Measurements from ENCODE around the gene MICAL2. TPM values are rescaled to one million over a fixed set of nuclear protein-coding genes. Genes with fewer than 3 reads are reported as not detected.

The MICAL2 gene
- total and polyA plus RNA-seq, 2 donors: 17.3 to 26.8 TPM

GRCh38 chr11:12224537-12224893 is 114.1 kb downstream of the MICAL2 start:
- Histone ChIP-seq H3K4me1 (ENCODE audit: control insufficient read depth in 2 of 2, insufficient read depth in 2 of 2, low read length in 2 of 2) (peaks cover 21 to 29% of the 10 kb centered on the region in 2 donors), H3K27ac (ENCODE audit: low read depth in 1 of 2, low read length in 1 of 2) (peak overlapping the region; percentile 84 to 91), H3K4me3 (ENCODE audit: low read length in 2 of 2) (no peak overlapping the region), H3K9me3 (ENCODE audit: control insufficient read depth in 2 of 2, insufficient read depth in 1 of 2, low read length in 1 of 2) (peaks cover 0 to 2% of the 10 kb centered on the region in 2 donors), H3K36me3 (ENCODE audit: control insufficient read depth in 2 of 2, insufficient read depth in 2 of 2, low read length in 1 of 2) (peaks cover 35 to 41% of the 10 kb centered on the region in 2 donors), H3K27me3 (ENCODE audit: control insufficient read depth in 2 of 2, insufficient read depth in 1 of 2, low read length in 1 of 2) (no peaks in the 10 kb centered on the region)
- DNase-seq (ENCODE audit: low read depth in 6 of 9, low spot score in 9 of 9): peak in 7 of 9 donors; percentile 40 to 88 (median 65)
- 5% methylated on average over 12 of the region's 12 CpGs for WGBS

- Histone ChIP-seq H3K36me3 (ENCODE audit: control insufficient read depth in 2 of 2, insufficient read depth in 2 of 2, low read length in 1 of 2) (peaks cover 41 to 42% of the 10 kb centered on the region in 2 donors), H3K4me1 (ENCODE audit: control insufficient read depth in 2 of 2, insufficient read depth in 2 of 2, low read length in 2 of 2) (peaks cover 21 to 29% of the 10 kb centered on the region in 2 donors), H3K4me3 (ENCODE audit: low read length in 2 of 2) (no peak overlapping the region), H3K27me3 (ENCODE audit: control insufficient read depth in 2 of 2, insufficient read depth in 1 of 2, low read length in 1 of 2) (no peaks in the 10 kb centered on the region), H3K9me3 (ENCODE audit: control insufficient read depth in 2 of 2, insufficient read depth in 1 of 2, low read length in 1 of 2) (peaks cover 0 to 2% of the 10 kb centered on the region in 2 donors), H3K27ac (ENCODE audit: low read depth in 1 of 2, low read length in 1 of 2) (peak overlapping the region; percentile 70 to 84)
- 92% methylated on average over 8 of the region's 8 CpGs for WGBS
- DNase-seq (ENCODE audit: low read depth in 6 of 9, low spot score in 9 of 9): no peak
These were observed 114.8 kb downstream of the MICAL2 start for GRCh38 chr11:12225046-12225739.

- H3K27ac ChIP-seq (ENCODE audit: low read depth in 1 of 2, low read length in 1 of 2): no peak overlapping the region
- no peak overlapping the region for H3K4me3 ChIP-seq (ENCODE audit: low read length in 2 of 2)
- DNase-seq (ENCODE audit: low read depth in 6 of 9, low spot score in 9 of 9): no peak
- no peaks in the 10 kb centered on the region for H3K27me3 ChIP-seq (ENCODE audit: control insufficient read depth in 2 of 2, insufficient read depth in 1 of 2, low read length in 1 of 2)
- H3K4me1 ChIP-seq (ENCODE audit: control insufficient read depth in 2 of 2, insufficient read depth in 2 of 2, low read length in 2 of 2): peaks cover 21 to 29% of the 10 kb centered on the region in 2 donors
- 95% methylated on average over 8 of the region's 8 CpGs for WGBS
- H3K36me3 ChIP-seq (ENCODE audit: control insufficient read depth in 2 of 2, insufficient read depth in 2 of 2, low read length in 1 of 2): peaks cover 43 to 46% of the 10 kb centered on the region in 2 donors
- peaks cover 0 to 2% of the 10 kb centered on the region in 2 donors for H3K9me3 ChIP-seq (ENCODE audit: control insufficient read depth in 2 of 2, insufficient read depth in 1 of 2, low read length in 1 of 2)
These were observed 115.7 kb downstream of the MICAL2 start for GRCh38 chr11:12226093-12226492.

GRCh38 chr11:12229450-12230229 is 119.2 kb downstream of the MICAL2 start:
- 94% methylated on average over 7 of the region's 7 CpGs for WGBS
- H3K36me3 ChIP-seq (ENCODE audit: control insufficient read depth in 2 of 2, insufficient read depth in 2 of 2, low read length in 1 of 2): peaks cover 41 to 50% of the 10 kb centered on the region in 2 donors

GRCh38 chr11:12232160-12232559 is 121.8 kb downstream of the MICAL2 start:
- Histone ChIP-seq H3K4me3 (ENCODE audit: low read length in 2 of 2) (no peak overlapping the region), H3K4me1 (ENCODE audit: control insufficient read depth in 2 of 2, insufficient read depth in 2 of 2, low read length in 2 of 2) (peaks cover 11 to 26% of the 10 kb centered on the region in 2 donors), H3K9me3 (ENCODE audit: control insufficient read depth in 2 of 2, insufficient read depth in 1 of 2, low read length in 1 of 2) (peaks cover 0 to 2% of the 10 kb centered on the region in 2 donors), H3K27ac (ENCODE audit: low read depth in 1 of 2, low read length in 1 of 2) (no peak overlapping the region), H3K27me3 (ENCODE audit: control insufficient read depth in 2 of 2, insufficient read depth in 1 of 2, low read length in 1 of 2) (no peaks in the 10 kb centered on the region), H3K36me3 (ENCODE audit: control insufficient read depth in 2 of 2, insufficient read depth in 2 of 2, low read length in 1 of 2) (peaks cover 34 to 39% of the 10 kb centered on the region in 2 donors)
- WGBS: 44% methylated on average over 1 of the region's 1 CpG
- DNase-seq (ENCODE audit: low read depth in 6 of 9, low spot score in 9 of 9): no peak

More at GRCh38 chr11:12229450-12230229, 119.2 kb downstream of the MICAL2 start:
- no peak for DNase-seq (ENCODE audit: low read depth in 6 of 9, low spot score in 9 of 9)
- Histone ChIP-seq H3K27ac (ENCODE audit: low read depth in 1 of 2, low read length in 1 of 2) (no peak overlapping the region), H3K4me1 (ENCODE audit: control insufficient read depth in 2 of 2, insufficient read depth in 2 of 2, low read length in 2 of 2) (peaks cover 5 to 8% of the 10 kb centered on the region in 2 donors), H3K4me3 (ENCODE audit: low read length in 2 of 2) (no peak overlapping the region), H3K27me3 (ENCODE audit: control insufficient read depth in 2 of 2, insufficient read depth in 1 of 2, low read length in 1 of 2) (no peaks in the 10 kb centered on the region), H3K9me3 (ENCODE audit: control insufficient read depth in 2 of 2, insufficient read depth in 1 of 2, low read length in 1 of 2) (peaks cover 0 to 2% of the 10 kb centered on the region in 2 donors)

GRCh38 chr11:12232817-12233601 is 122.6 kb downstream of the MICAL2 start:
- no peak for DNase-seq (ENCODE audit: low read depth in 6 of 9, low spot score in 9 of 9)
- Histone ChIP-seq H3K27me3 (ENCODE audit: control insufficient read depth in 2 of 2, insufficient read depth in 1 of 2, low read length in 1 of 2) (no peaks in the 10 kb centered on the region), H3K36me3 (ENCODE audit: control insufficient read depth in 2 of 2, insufficient read depth in 2 of 2, low read length in 1 of 2) (peaks cover 30 to 43% of the 10 kb centered on the region in 2 donors), H3K9me3 (ENCODE audit: control insufficient read depth in 2 of 2, insufficient read depth in 1 of 2, low read length in 1 of 2) (peaks cover 0 to 2% of the 10 kb centered on the region in 2 donors), H3K4me1 (ENCODE audit: control insufficient read depth in 2 of 2, insufficient read depth in 2 of 2, low read length in 2 of 2) (peaks cover 11 to 34% of the 10 kb centered on the region in 2 donors), H3K4me3 (ENCODE audit: low read length in 2 of 2) (no peak overlapping the region), H3K27ac (ENCODE audit: low read depth in 1 of 2, low read length in 1 of 2) (no peak overlapping the region)
- WGBS: 96% methylated on average over 4 of the region's 4 CpGs

- Histone ChIP-seq H3K27me3 (ENCODE audit: control insufficient read depth in 2 of 2, insufficient read depth in 1 of 2, low read length in 1 of 2) (no peaks in the 10 kb centered on the region), H3K4me1 (ENCODE audit: control insufficient read depth in 2 of 2, insufficient read depth in 2 of 2, low read length in 2 of 2) (peaks cover 11 to 34% of the 10 kb centered on the region in 2 donors), H3K27ac (ENCODE audit: low read depth in 1 of 2, low read length in 1 of 2) (no peak overlapping the region), H3K4me3 (ENCODE audit: low read length in 2 of 2) (no peak overlapping the region), H3K9me3 (ENCODE audit: control insufficient read depth in 2 of 2, insufficient read depth in 1 of 2, low read length in 1 of 2) (peaks cover 0 to under 1% of the 10 kb centered on the region in 2 donors), H3K36me3 (ENCODE audit: control insufficient read depth in 2 of 2, insufficient read depth in 2 of 2, low read length in 1 of 2) (peaks cover 27 to 39% of the 10 kb centered on the region in 2 donors)
- WGBS: 94% methylated on average over 1 of the region's 1 CpG
- no peak for DNase-seq (ENCODE audit: low read depth in 6 of 9, low spot score in 9 of 9)
These were observed 123.2 kb downstream of the MICAL2 start for GRCh38 chr11:12233602-12233925.

GRCh38 chr11:12234221-12234620 is 123.8 kb downstream of the MICAL2 start:
- WGBS: 67% methylated on average over 1 of the region's 1 CpG
- Histone ChIP-seq H3K9me3 (ENCODE audit: control insufficient read depth in 2 of 2, insufficient read depth in 1 of 2, low read length in 1 of 2) (no peaks in the 10 kb centered on the region), H3K4me3 (ENCODE audit: low read length in 2 of 2) (no peak overlapping the region), H3K27me3 (ENCODE audit: control insufficient read depth in 2 of 2, insufficient read depth in 1 of 2, low read length in 1 of 2) (no peaks in the 10 kb centered on the region), H3K27ac (ENCODE audit: low read depth in 1 of 2, low read length in 1 of 2) (no peak overlapping the region), H3K36me3 (ENCODE audit: control insufficient read depth in 2 of 2, insufficient read depth in 2 of 2, low read length in 1 of 2) (peaks cover 24 to 33% of the 10 kb centered on the region in 2 donors), H3K4me1 (ENCODE audit: control insufficient read depth in 2 of 2, insufficient read depth in 2 of 2, low read length in 2 of 2) (peaks cover 11 to 36% of the 10 kb centered on the region in 2 donors)
- DNase-seq (ENCODE audit: low read depth in 6 of 9, low spot score in 9 of 9): no peak

All from thymus (tissue), 11 donors.